ENCODE results near the gene SELENOH. TPM values are rescaled to one million over a fixed set of nuclear protein-coding genes. Genes with fewer than 3 reads are reported as not detected.

The SELENOH gene
- total RNA-seq, 2 experiments from 2014 or later = 114 to 145 TPM

DNA sequence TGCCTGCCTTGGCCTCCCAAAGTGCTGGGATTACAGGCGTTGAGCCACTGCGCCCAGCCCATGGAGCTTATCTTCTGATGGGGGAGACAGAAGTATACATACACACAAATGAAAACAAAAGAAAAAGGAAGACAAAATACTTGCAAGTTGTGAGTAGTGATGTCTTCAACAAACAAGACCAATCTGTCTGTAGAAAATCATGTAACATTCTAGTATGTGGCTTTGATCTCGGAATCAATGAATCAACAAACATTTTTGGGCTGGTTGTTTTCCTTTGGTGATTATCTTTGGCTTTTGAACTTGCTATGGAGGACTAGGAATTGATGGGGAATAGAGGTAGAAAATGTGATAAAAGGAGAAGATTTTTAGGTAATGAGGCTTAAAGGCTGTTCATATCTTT lies 16.9 kb downstream of the SELENOH start:
- Mint-ChIP-seq H3K36me3 (no peaks in the 10 kb centered on the region), H3K9me3 (ENCODE audit: low read depth) (no peaks in the 10 kb centered on the region), H3K4me1 (no peaks in the 10 kb centered on the region), H3K27ac (no peak overlapping the region), H3K4me3 (no peak overlapping the region), H3K27me3 (no peaks in the 10 kb centered on the region)
- ATAC-seq (no peak), DNase-seq (no peak)
- CTCF ChIA-PET = interaction anchor here (1.3 to 2.0 kb wide), 3 partner anchors 12 to 42 kb away, joined by 3 to 8 read pairs (median 6); partner anchors contain the start of gene SELENOH

DNA sequence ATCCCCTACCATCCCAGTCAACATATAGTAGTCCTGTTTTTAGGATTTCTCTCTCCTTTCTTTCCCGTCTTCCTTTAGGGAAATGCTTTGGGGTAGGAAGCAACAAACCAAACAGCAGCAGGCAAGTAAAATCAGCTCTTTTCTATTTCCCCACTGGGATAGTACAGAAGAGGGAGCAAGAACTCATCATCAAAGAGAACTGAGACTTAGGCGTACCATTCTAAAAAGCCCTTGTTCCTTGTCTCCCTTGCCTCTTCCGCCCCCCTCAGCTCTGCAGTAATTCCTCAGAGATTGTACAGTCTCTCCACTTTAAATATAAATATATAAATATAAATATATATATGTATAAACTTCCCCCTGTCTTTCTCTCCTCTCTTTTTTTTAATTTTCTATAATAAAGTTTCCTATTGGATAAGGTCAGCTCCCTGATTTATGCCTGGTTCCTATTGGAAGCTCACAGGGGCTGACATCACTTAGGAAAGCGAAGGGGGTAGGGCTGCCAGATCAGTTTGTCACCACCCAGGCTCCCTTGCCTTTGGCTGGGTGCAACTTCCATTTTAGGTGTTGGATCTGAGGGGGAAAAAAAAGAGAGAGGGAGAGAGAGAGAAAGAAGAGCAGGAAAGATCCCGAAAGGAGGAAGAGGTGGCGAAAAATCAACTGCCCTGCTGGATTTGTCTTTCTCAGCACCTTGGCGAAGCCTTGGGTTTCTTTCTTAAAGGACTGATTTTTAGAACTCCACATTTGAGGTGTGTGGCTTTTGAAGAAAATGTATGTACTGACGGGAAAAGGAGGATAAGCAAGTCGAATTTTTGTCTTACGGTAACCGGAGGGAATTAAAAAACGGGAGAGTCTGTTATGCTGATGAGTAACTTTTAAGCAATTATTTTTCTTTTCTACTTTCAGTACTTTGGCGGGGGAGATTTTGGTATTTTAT lies 20.3 kb downstream of the SELENOH start, which contains the start of gene CTNND1:
Gene CTNND1, plus strand, starts transcription at position 502 of the 934 bp plus-strand sequence. CDS start 29,677 bp downstream, outside the sequence.
- ATAC-seq (no peak), DNase-seq (no peak)
- CTCF ChIA-PET = interaction anchor here (0.6 to 4.1 kb wide), 5 partner anchors 9 to 413 kb away, joined by 3 to 18 read pairs (median 4); partner anchors contain the start of gene BTBD18
- H3K27ac Mint-ChIP-seq = no peak within 1 kb of the TSS
- H3K9me3 Mint-ChIP-seq (ENCODE audit: low read depth) = no peaks in the 10 kb centered on the region
- H3K4me3 Mint-ChIP-seq = no peak within 1 kb of the TSS
- peaks cover 2% of the 10 kb centered on the region for H3K4me1 Mint-ChIP-seq
- peaks cover 3% of the 10 kb centered on the region for H3K27me3 Mint-ChIP-seq
- no peaks in the 10 kb centered on the region for H3K36me3 Mint-ChIP-seq

DNA sequence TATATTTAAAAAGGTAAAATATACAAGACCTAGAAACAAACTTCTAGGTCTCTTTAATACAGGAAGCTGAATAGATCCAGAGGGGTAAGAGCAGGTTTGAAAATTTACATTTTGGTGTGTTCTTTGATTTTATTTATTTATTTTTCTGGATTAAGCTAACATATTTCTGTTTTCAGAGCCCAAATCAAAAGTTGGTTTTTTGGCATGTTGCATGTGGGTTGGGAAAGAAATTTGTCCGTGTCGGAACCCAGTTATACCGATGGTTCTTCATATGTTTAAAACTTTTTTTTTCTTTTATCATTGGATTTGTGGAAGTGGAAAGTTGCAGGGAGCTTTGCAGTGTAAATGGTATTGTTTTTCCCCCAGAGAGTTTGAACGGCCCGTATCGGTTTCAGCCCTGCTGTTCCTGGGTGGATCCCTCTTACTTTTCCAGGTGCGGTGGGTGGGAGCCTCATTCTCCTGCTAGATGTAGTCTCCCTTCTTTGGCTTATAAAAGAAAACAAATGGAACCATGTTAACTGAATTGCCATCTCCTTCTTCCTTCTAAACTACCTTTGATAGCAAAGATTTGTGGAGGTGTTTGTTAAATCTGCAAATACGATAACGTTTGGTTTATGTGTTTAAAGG lies 21.1 kb downstream of the SELENOH start:
- no peak for ATAC-seq
- Mint-ChIP-seq H3K9me3 (ENCODE audit: low read depth) (no peaks in the 10 kb centered on the region), H3K27ac (no peak overlapping the region), H3K4me3 (no peak overlapping the region), H3K36me3 (peaks cover 3% of the 10 kb centered on the region), H3K4me1 (peaks cover 2% of the 10 kb centered on the region), H3K27me3 (peaks cover 3% of the 10 kb centered on the region)
- DNase-seq = no peak
- CTCF ChIA-PET = interaction anchor here (1.9 to 4.1 kb wide), 2 partner anchors 11 to 39 kb away, joined by 6 to 18 read pairs; partner anchors contain the start of gene BTBD18

DNA sequence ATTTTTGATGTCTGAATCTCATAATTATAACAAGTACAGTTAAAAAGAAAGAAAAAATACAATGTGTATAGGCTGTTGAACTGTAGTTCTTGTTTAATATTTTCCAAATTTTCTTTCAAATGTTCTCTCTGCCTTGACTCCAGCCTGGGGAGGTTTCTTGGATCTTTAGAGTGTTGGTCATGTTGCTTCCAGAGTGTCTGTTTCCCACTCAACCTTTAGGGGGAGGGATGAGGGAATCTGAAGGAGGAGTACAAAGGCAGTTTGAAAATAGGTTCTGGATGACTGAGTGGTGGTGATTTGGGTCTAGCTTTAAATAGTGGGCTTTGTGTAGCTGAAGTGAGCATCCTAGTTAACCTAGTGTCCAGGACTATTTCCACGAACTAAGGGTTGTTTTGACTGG lies 22.3 kb downstream of the SELENOH start:
- H3K4me3 Mint-ChIP-seq = no peak overlapping the region
- no peak for DNase-seq
- no peaks in the 10 kb centered on the region for H3K9me3 Mint-ChIP-seq (ENCODE audit: low read depth)
- peaks cover 6% of the 10 kb centered on the region for H3K4me1 Mint-ChIP-seq
- CTCF ChIA-PET = interaction anchor here (4.1 kb wide), 1 partner anchor 38 kb away, joined by 18 read pairs; no protein-coding TSS in a partner anchor
- peaks cover 3% of the 10 kb centered on the region for H3K27me3 Mint-ChIP-seq
- ATAC-seq = no peak
- H3K36me3 Mint-ChIP-seq = peaks cover 6% of the 10 kb centered on the region
- H3K27ac Mint-ChIP-seq = no peak overlapping the region

DNA sequence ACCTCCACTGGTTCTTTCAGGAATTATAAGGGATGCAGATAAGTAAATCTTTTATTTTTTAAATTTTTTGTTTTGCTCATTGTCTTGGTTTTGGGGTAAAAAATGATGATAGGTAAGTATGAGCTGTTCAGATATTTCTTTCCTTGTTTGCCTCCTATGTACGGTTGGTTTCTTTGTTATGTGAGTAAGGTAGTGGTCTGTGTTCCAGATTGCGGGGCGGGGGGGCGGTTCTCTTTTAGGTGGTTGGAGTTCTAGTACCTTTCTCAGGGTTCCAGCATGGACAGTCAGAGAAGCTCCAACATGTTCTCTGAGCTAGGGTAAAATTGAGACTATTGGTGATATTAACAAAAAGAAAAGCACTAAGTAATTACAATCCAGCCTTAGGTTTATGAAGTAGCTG lies 22.7 kb downstream of the SELENOH start:
- H3K9me3 Mint-ChIP-seq (ENCODE audit: low read depth) = no peaks in the 10 kb centered on the region
- H3K27ac Mint-ChIP-seq = no peak overlapping the region
- DNase-seq (no peak), ATAC-seq (no peak)
- H3K4me1 Mint-ChIP-seq = peaks cover 8% of the 10 kb centered on the region
- no peak overlapping the region for H3K4me3 Mint-ChIP-seq
- CTCF ChIA-PET = interaction anchor here (4.1 kb wide), 1 partner anchor 37 kb away, joined by 18 read pairs; no protein-coding TSS in a partner anchor
- peaks cover 3% of the 10 kb centered on the region for H3K27me3 Mint-ChIP-seq
- H3K36me3 Mint-ChIP-seq = peaks cover 6% of the 10 kb centered on the region

DNA sequence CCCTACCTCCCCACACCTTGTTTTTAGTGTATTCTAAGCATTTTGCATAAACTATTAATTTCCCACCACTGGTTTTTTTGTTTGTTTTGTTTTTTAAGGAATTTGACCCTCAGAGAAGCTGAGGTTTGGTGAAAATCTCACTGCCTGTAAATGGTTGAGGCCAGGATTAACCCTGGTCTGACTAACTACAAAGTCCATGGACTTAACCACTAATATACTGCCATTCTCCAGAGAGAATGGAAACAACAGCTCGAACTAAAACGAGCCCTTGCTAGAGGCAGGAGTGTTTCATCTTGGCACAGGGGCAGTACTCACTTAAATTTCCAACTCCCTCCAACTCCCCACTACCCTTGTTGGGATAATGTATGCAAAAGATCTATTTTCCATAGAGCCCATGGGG lies 23.3 kb downstream of the SELENOH start:
- ATAC-seq (no peak), DNase-seq (no peak)
- H3K4me3 Mint-ChIP-seq = no peak overlapping the region
- CTCF ChIA-PET = interaction anchor here (4.1 kb wide), 1 partner anchor 37 kb away, joined by 18 read pairs; no protein-coding TSS in a partner anchor
- no peak overlapping the region for H3K27ac Mint-ChIP-seq
- peaks cover 3% of the 10 kb centered on the region for H3K27me3 Mint-ChIP-seq
- H3K36me3 Mint-ChIP-seq = peaks cover 8% of the 10 kb centered on the region
- no peaks in the 10 kb centered on the region for H3K9me3 Mint-ChIP-seq (ENCODE audit: low read depth)
- peaks cover 11% of the 10 kb centered on the region for H3K4me1 Mint-ChIP-seq

DNA sequence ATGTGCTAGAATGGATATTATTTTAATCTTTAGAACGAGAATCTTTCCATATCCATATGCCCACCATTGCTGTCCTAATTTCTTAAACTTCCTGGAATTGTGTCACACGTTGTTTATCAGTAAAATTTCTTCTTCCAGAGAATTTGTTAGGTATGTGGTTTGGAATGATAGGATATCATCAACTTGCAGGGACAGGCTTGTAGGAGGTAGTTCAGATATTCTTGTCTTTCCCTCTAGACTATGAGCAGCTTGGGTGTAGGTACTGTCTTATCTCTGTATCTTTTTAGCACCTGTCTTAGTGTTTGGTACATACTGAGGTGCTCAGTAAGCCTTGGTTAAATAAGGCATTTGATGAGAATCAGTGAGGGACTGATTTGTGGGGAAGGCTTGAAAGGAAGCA lies 23.7 kb downstream of the SELENOH start:
- H3K27me3 Mint-ChIP-seq = peaks cover 3% of the 10 kb centered on the region
- no peak for ATAC-seq
- no peak for DNase-seq
- H3K4me3 Mint-ChIP-seq = no peak overlapping the region
- H3K4me1 Mint-ChIP-seq = peaks cover 13% of the 10 kb centered on the region
- peaks cover 8% of the 10 kb centered on the region for H3K36me3 Mint-ChIP-seq
- CTCF ChIA-PET = interaction anchor here (4.1 kb wide), 1 partner anchor 36 kb away, joined by 18 read pairs; no protein-coding TSS in a partner anchor
- H3K27ac Mint-ChIP-seq = no peak overlapping the region
- H3K9me3 Mint-ChIP-seq (ENCODE audit: low read depth) = no peaks in the 10 kb centered on the region

DNA sequence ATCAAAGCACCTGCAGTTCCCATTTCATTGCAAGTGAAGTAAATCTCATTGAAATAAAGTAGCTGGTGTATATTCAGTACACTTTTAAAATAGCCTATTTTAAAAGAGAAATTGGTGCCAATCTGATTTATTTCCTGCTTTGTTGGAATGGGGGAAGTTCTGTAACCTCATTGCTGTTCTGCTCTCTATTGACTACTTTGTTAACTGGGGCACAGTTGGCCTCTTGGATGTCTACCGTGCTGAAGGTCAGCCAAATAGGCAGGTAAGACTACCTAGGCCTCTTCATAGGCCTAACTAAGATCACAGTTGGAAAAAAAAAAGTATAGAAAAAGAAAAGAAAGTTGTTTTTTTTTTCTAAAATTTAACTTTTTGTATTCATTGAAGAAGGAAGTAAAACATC lies 29.5 kb downstream of the SELENOH start:
- H3K4me3 Mint-ChIP-seq = no peak overlapping the region
- H3K27ac Mint-ChIP-seq = no peak overlapping the region
- H3K27me3 Mint-ChIP-seq = no peaks in the 10 kb centered on the region
- no peak for ATAC-seq
- DNase-seq = no peak
- peaks cover 28% of the 10 kb centered on the region for H3K4me1 Mint-ChIP-seq
- CTCF ChIA-PET = interaction anchor here (0.8 kb wide), 2 partner anchors 9 to 30 kb away, joined by 3 to 4 read pairs; partner anchors contain the start of gene CTNND1
- no peaks in the 10 kb centered on the region for H3K9me3 Mint-ChIP-seq (ENCODE audit: low read depth)
- peaks cover 8% of the 10 kb centered on the region for H3K36me3 Mint-ChIP-seq

DNA sequence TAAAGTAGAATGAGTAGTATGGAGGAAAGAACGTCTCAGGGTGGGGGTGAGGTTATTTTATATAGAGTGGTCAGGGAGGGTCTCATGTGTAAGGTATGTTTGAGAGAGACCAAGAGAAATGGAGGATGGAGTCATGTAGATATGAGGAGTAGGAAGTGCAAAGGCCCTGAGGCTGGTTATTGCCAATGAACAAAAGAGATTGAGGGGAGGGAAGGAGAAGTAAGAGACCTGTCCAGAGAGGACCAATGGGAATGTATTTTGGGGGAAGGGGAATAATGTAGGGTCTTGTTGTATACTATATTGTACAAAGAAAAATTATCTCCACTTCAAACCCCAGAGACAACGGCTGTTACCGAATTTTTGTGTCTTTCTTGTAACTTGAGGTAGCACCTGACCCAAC lies 30.1 kb downstream of the SELENOH start:
- H3K27me3 Mint-ChIP-seq = no peaks in the 10 kb centered on the region
- CTCF ChIA-PET = interaction anchor here (1.2 kb wide), 1 partner anchor 29 kb away, joined by 4 read pairs; no protein-coding TSS in a partner anchor
- H3K4me1 Mint-ChIP-seq = peaks cover 28% of the 10 kb centered on the region
- H3K4me3 Mint-ChIP-seq = no peak overlapping the region
- no peaks in the 10 kb centered on the region for H3K9me3 Mint-ChIP-seq (ENCODE audit: low read depth)
- DNase-seq (no peak), ATAC-seq (no peak)
- peaks cover 8% of the 10 kb centered on the region for H3K36me3 Mint-ChIP-seq
- H3K27ac Mint-ChIP-seq = no peak overlapping the region

DNA sequence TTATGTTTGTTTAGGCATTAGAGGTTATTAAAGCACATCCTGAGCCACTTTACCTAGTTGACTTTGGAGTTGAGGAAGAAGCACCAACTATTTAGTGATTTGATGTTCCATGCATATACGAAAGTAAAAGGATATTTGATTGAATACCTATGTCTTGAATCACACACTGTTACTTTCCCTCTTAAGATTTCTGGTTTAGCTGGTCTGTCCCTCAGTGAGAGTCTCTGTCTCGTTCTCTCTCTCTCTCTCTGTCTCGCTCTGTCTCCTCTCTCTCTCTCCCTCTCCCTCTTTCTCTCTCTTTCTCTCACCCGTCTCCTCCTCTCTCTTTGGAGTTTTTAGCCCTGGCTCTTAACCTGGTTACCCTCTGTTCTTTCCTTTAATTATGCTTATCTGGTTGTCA lies 31.3 kb downstream of the SELENOH start:
- peaks cover 6% of the 10 kb centered on the region for H3K36me3 Mint-ChIP-seq

DNA sequence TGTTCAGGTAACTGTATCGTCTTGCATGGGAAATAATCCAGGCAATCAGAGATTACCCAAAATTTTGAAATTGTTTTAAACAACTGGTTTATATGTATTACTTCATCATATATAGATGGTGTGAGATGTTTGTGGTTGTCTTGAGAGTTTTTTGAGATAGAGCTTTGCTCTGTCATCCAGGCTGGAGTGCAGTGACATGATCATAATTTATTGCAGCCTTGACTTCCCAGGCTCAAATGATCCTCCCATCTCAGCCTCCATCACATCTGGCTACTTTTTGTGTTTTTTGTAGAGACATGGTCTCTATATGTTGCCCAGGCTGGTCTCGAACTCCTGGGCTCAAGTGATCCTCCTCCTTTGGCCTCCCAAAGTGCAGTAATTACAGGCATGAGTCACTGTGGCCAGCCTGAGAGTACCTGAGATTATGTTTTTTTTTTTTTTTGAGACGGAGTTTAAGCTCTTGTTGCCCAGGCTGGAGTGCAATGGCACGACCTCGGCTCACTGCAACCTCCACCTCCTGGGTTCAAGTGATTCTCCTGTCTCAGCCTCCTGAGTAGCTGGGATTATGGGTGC lies 31.8 kb downstream of the SELENOH start:
- Mint-ChIP-seq H3K27me3 (no peaks in the 10 kb centered on the region), H3K9me3 (ENCODE audit: low read depth) (no peaks in the 10 kb centered on the region), H3K36me3 (peaks cover 5% of the 10 kb centered on the region), H3K27ac (no peak overlapping the region), H3K4me3 (no peak overlapping the region), H3K4me1 (peaks cover 26% of the 10 kb centered on the region)
- CTCF ChIA-PET = no interaction called here
- ATAC-seq = no peak
- DNase-seq = no peak

More for the DNA sequence above, 31.3 kb downstream of the SELENOH start:
- no peak for DNase-seq
- Mint-ChIP-seq H3K27me3 (no peaks in the 10 kb centered on the region), H3K4me3 (no peak overlapping the region), H3K9me3 (ENCODE audit: low read depth) (no peaks in the 10 kb centered on the region), H3K4me1 (peaks cover 28% of the 10 kb centered on the region), H3K27ac (no peak overlapping the region)
- no peak for ATAC-seq
- CTCF ChIA-PET = no interaction called here

DNA sequence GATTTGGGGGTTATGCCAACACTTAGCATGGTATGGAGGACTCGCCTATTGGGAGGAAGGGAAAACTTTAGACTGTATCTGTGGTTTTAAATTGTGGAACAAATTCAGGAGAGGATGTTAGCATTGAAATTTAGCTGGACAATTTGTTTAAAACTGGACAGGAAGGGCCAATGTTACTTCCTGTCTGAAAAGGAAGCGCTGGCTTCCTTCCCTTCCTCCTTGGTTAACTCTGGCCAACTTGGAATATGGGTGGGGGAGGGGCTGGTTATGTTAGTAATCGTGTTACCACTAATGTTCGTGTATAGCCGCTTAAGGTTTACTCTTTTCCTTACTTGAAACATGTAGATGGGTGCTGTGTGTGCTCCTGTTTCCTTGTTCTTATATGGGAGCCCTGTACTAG lies 34.2 kb downstream of the SELENOH start:
- CTCF ChIA-PET = no interaction called here
- ATAC-seq (no peak), DNase-seq (no peak)
- Mint-ChIP-seq H3K27me3 (no peaks in the 10 kb centered on the region), H3K4me1 (peaks cover 22% of the 10 kb centered on the region), H3K4me3 (no peak overlapping the region), H3K36me3 (peaks cover 1% of the 10 kb centered on the region), H3K27ac (no peak overlapping the region), H3K9me3 (ENCODE audit: low read depth) (no peaks in the 10 kb centered on the region)

DNA sequence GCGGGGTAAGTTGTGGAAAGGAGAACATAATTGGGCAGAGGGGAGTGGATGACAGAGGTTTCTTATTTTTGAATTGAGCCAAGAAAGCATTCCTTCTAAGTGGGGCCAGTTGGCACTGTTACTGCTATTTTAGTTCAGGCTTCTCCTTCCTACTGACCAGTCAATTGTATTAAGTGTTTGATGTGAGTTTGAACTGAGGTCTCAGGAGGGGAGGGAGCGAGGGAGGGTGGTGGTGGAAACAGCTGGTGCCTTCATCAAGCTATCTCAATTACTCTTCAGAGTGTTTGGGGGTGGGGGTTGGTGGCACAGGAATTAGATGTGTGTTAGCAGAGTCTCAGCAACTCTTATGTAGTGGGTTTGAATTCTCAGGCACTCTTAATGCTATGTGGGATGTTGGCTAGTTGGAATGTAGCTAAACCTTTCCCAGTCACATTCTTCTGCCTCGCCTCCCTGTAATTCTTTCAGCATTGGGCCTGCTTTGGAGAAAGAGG lies 34.8 kb downstream of the SELENOH start:
- CTCF ChIA-PET = no interaction called here
- H3K36me3 Mint-ChIP-seq = peaks cover 1% of the 10 kb centered on the region
- ATAC-seq (no peak), DNase-seq (no peak)
- peaks cover 22% of the 10 kb centered on the region for H3K4me1 Mint-ChIP-seq
- H3K27ac Mint-ChIP-seq = no peak overlapping the region
- no peaks in the 10 kb centered on the region for H3K27me3 Mint-ChIP-seq
- no peak overlapping the region for H3K4me3 Mint-ChIP-seq
- no peaks in the 10 kb centered on the region for H3K9me3 Mint-ChIP-seq (ENCODE audit: low read depth)

Measured in activated CD8-positive, alpha-beta memory T cell treated with anti-CD3 and anti-CD28 coated beads, Interleukin-2, amount 10 ng/mL, durations not matched to agents 7 days and 5 days (primary cell).